ENCODE measurements around the gene ADAMTS17.

ADAMTS17 gene

GRCh38 chr15:100058458-100058857 is 283.3 kb downstream of the ADAMTS17 start:
- DNase-seq (ENCODE audit: low read depth), result no peak
- TF ChIP-seq CTCF (conservative IDR thresholded peaks at IDR 0.05; ENCODE audit: control insufficient read depth, insufficient read depth, low read depth, low read length), result no peak
- H3K4me3 ChIP-seq (ENCODE audit: control insufficient read depth, low read depth, low read length), result no peak overlapping the region

- TF ChIP-seq CTCF (conservative IDR thresholded peaks at IDR 0.05; ENCODE audit: control insufficient read depth, insufficient read depth, low read depth, low read length), result no peak
- no peak overlapping the region for H3K4me3 ChIP-seq (ENCODE audit: control insufficient read depth, low read depth, low read length)
These were observed 284.5 kb downstream of the ADAMTS17 start for GRCh38 chr15:100057281-100057680.

GRCh38 chr15:100056411-100057072 is 285.2 kb downstream of the ADAMTS17 start:
- no peak for TF ChIP-seq CTCF (conservative IDR thresholded peaks at IDR 0.05; ENCODE audit: control insufficient read depth, insufficient read depth, low read depth, low read length)
- DNase-seq (ENCODE audit: low read depth), result no peak
- no peak overlapping the region for H3K4me3 ChIP-seq (ENCODE audit: control insufficient read depth, low read depth, low read length)

More at GRCh38 chr15:100057281-100057680, 284.5 kb downstream of the ADAMTS17 start:
- no peak for DNase-seq (ENCODE audit: low read depth)

GRCh38 chr15:100055821-100056220 is 286.0 kb downstream of the ADAMTS17 start:
- no peak for TF ChIP-seq CTCF (conservative IDR thresholded peaks at IDR 0.05; ENCODE audit: control insufficient read depth, insufficient read depth, low read depth, low read length)
- H3K4me3 ChIP-seq (ENCODE audit: control insufficient read depth, low read depth, low read length), result no peak overlapping the region
- no peak for DNase-seq (ENCODE audit: low read depth)

- DNase-seq (ENCODE audit: low read depth), result no peak
- no peak for TF ChIP-seq CTCF (conservative IDR thresholded peaks at IDR 0.05; ENCODE audit: control insufficient read depth, insufficient read depth, low read depth, low read length)
- H3K4me3 ChIP-seq (ENCODE audit: control insufficient read depth, low read depth, low read length), result no peak overlapping the region
These were observed 287.2 kb downstream of the ADAMTS17 start for GRCh38 chr15:100054539-100054938.

GRCh38 chr15:100053474-100054121 is 288.2 kb downstream of the ADAMTS17 start:
- no peak for TF ChIP-seq CTCF (conservative IDR thresholded peaks at IDR 0.05; ENCODE audit: control insufficient read depth, insufficient read depth, low read depth, low read length)
- H3K4me3 ChIP-seq (ENCODE audit: control insufficient read depth, low read depth, low read length), result no peak overlapping the region
- no peak for DNase-seq (ENCODE audit: low read depth)

Data from fibroblast of mammary gland (primary cell).